Right ventricle myocardium inferior (tissue), 1 donor: ENCODE data around the gene NDRG3. TPM values are rescaled to one million over a fixed set of nuclear protein-coding genes. Genes with fewer than 3 reads are reported as not detected.
"Not testable (repeated sequence)": the region's sequence is repeated elsewhere in the genome, so short reads cannot be mapped to it uniquely, and the experiment has no call there.

Source experiments
- ATAC-seq: fragments of 200-7000 bp; cut with Tn5 transposase; one replicate; pipeline ENCODE4 v1.9.1; 2020; ENCODE audit warnings: mild to moderate bottlenecking, moderate library complexity
- DNase-seq: peaks from one replicate; pipeline ENCODE4 v3.0.0; 2021; ENCODE audit errors: missing footprints
- intact Hi-C: fragments of 100-400 bp; cut with DNase I; formaldehyde crosslinking; loops from one replicate; pipeline ENCODE4 v1.11.0; 2022
- total RNA-seq: library from RNA; stranded (reverse); fragmentation: NEBNext Ultra II Directional; extraction: Animal tissue kit (Norgen Biotek cat#: 25700); gene quantifications from one replicate; pipeline ENCODE4 v1.2.1, GENCODE V29; 2021
- donor health status: DM: no; HTN: yes; CAD: no; lungs with severe emphysema.

NDRG3 gene
- total RNA-seq, 1 donor from 2014 or later = 27.9 TPM

- no peak for DNase-seq
- ATAC-seq = no peak
- intact Hi-C loops = no loop called here
These were observed 115.9 kb downstream of the NDRG3 start for GRCh38 chr20:36629719-36630681.

GRCh38 chr20:36628076-36628475 lies 117.8 kb downstream of the NDRG3 start:
- intact Hi-C loops = no loop called here
- DNase-seq = no peak
- no peak for ATAC-seq

- intact Hi-C loops = no loop called here
- ATAC-seq (no peak), DNase-seq (no peak)
These were observed 121.0 kb downstream of the NDRG3 start for GRCh38 chr20:36624944-36625324.

GRCh38 chr20:36624068-36624943 lies 121.6 kb downstream of the NDRG3 start:
- ATAC-seq = peak; percentile 86
- no peak for DNase-seq
- intact Hi-C loops = no loop called here

- intact Hi-C loops = no loop called here
- no peak for ATAC-seq
- no peak for DNase-seq
These were observed 122.4 kb downstream of the NDRG3 start for GRCh38 chr20:36623444-36623843.

GRCh38 chr20:36620917-36621316 lies 125.0 kb downstream of the NDRG3 start:
- intact Hi-C loops = no loop called here
- no peak for ATAC-seq
- no peak for DNase-seq

- intact Hi-C loops = loop anchor here (5.0 kb wide), 1 partner anchor 272 kb away; no protein-coding TSS in a partner anchor
- peak; percentile 38 for ATAC-seq
- no peak for DNase-seq
These were observed 130.9 kb downstream of the NDRG3 start for GRCh38 chr20:36614781-36615557.

- DNase-seq = no peak
- intact Hi-C loops = loop anchor here (5.0 kb wide), 1 partner anchor 273 kb away; no protein-coding TSS in a partner anchor
- no peak for ATAC-seq
These were observed 131.9 kb downstream of the NDRG3 start for GRCh38 chr20:36613974-36614373.

- DNase-seq (no peak), ATAC-seq (no peak)
- intact Hi-C loops = loop anchor here (5.0 kb wide), 1 partner anchor 276 kb away; no protein-coding TSS in a partner anchor
These were observed 134.3 kb downstream of the NDRG3 start for GRCh38 chr20:36611625-36612024.

- not testable (repeated sequence) for ATAC-seq, DNase-seq
- intact Hi-C loops = loop anchor here (5.0 to 10.0 kb wide), 5 partner anchors 36 to 394 kb away; partner anchors contain the start of genes MYL9 and TGIF2
These were observed 137.5 kb downstream of the NDRG3 start for GRCh38 chr20:36608388-36608728.

GRCh38 chr20:36607586-36608387 lies 138.1 kb downstream of the NDRG3 start:
- intact Hi-C loops = loop anchor here (5.0 to 10.0 kb wide), 5 partner anchors 35 to 393 kb away; partner anchors contain the start of genes MYL9 and TGIF2
- DNase-seq (no peak), ATAC-seq (no peak)

GRCh38 chr20:36606158-36607066 lies 139.5 kb downstream of the NDRG3 start:
- peak; percentile 74 for DNase-seq
- intact Hi-C loops = loop anchor here (5.0 to 10.0 kb wide), 5 partner anchors 34 to 392 kb away; partner anchors contain the start of genes MYL9 and TGIF2
- ATAC-seq = no peak

GRCh38 chr20:36605399-36606157 lies 140.3 kb downstream of the NDRG3 start, which contains the start of gene RAB5IF:
RAB5IF (plus strand) TSS chr20:36605779; CDS start chr20:36605952, 173 bp downstream.
- DNase-seq (peak; percentile 99), ATAC-seq (peak; percentile 97)
- intact Hi-C loops = loop anchor here (2.0 to 10.0 kb wide), 6 partner anchors 33 to 391 kb away; partner anchors contain the start of genes MYL9 and TGIF2

GRCh38 chr20:36604952-36605398 lies 140.9 kb downstream of the NDRG3 start:
- intact Hi-C loops = loop anchor here (2.0 to 10.0 kb wide), 6 partner anchors 33 to 390 kb away; partner anchors contain the start of genes MYL9 and TGIF2
- ATAC-seq (no peak), DNase-seq (no peak)
